Esophagus mucosa (tissue), 1 donor: ENCODE data around the gene KRT27. TPM values are rescaled to one million over a fixed set of nuclear protein-coding genes. Genes with fewer than 3 reads are reported as not detected.
A peak's percentile ranks its signal among the peaks of the same experiment; 100 is the strongest.

Experiments used
- ATAC-seq: fragments of 200-7000 bp; cut with Tn5 transposase; one replicate; pipeline ENCODE4 v1.9.1; 2020
- total RNA-seq: library from RNA; stranded (reverse); gene quantifications from one replicate; pipeline ENCODE4 v1.2.4, GENCODE V29; 2023
- donor health status: DM: yes; HTN: yes; CAD: no.

The KRT27 gene
- total RNA-seq, 1 donor from 2014 or later, result not detected

- ATAC-seq, result no peak
Measured at GRCh38 chr17:40809721-40810421, 27.5 kb upstream of the KRT27 start.

GRCh38 chr17:40806131-40806530 is 23.8 kb upstream of the KRT27 start:
- no peak for ATAC-seq

GRCh38 chr17:40803617-40804082 is 21.3 kb upstream of the KRT27 start:
- peak; percentile 95 for ATAC-seq

- no peak for ATAC-seq
Measured at GRCh38 chr17:40801157-40801556, 18.8 kb upstream of the KRT27 start.

- no peak for ATAC-seq
Measured at GRCh38 chr17:40800381-40800780, 18.0 kb upstream of the KRT27 start.

- ATAC-seq, result no peak
Measured at GRCh38 chr17:40799859-40800258, 17.5 kb upstream of the KRT27 start, which contains the start of gene KRT28. TSS of gene KRT28 (minus strand) at chr17:40799959. CDS start at chr17:40799893, 66 bp downstream.

GRCh38 chr17:40796846-40797245 is 14.5 kb upstream of the KRT27 start:
- no peak for ATAC-seq

- peak; percentile 20 for ATAC-seq
Measured at GRCh38 chr17:40795019-40795667, 12.8 kb upstream of the KRT27 start.

GRCh38 chr17:40794466-40794865 is 12.1 kb upstream of the KRT27 start:
- ATAC-seq, result no peak

- ATAC-seq, result no peak
Measured at GRCh38 chr17:40793832-40794231, 11.5 kb upstream of the KRT27 start.

- ATAC-seq, result peak; percentile 41
Measured at GRCh38 chr17:40791787-40792436, 9.6 kb upstream of the KRT27 start.

GRCh38 chr17:40791111-40791510 is 8.8 kb upstream of the KRT27 start:
- no peak for ATAC-seq

GRCh38 chr17:40779181-40779909 is 3.0 kb downstream of the KRT27 start:
- no peak for ATAC-seq

GRCh38 chr17:40778461-40778860 is 3.9 kb downstream of the KRT27 start:
- peak; percentile 55 for ATAC-seq

- no peak for ATAC-seq
Measured at GRCh38 chr17:40777971-40778370, 4.4 kb downstream of the KRT27 start.

- no peak for ATAC-seq
Measured at GRCh38 chr17:40777459-40777858, 4.9 kb downstream of the KRT27 start.

GRCh38 chr17:40775945-40776344 is 6.4 kb downstream of the KRT27 start:
- no peak for ATAC-seq

- ATAC-seq, result no peak
Measured at GRCh38 chr17:40772101-40772500, 10.2 kb downstream of the KRT27 start, which contains the start of gene KRT26. TSS of gene KRT26 (minus strand) at chr17:40772201. CDS start at chr17:40772113, 88 bp downstream.

GRCh38 chr17:40765657-40766056 is 16.7 kb downstream of the KRT27 start:
- no peak for ATAC-seq

- ATAC-seq, result no peak
Measured at GRCh38 chr17:40763752-40764151, 18.6 kb downstream of the KRT27 start.

- no peak for ATAC-seq
Measured at GRCh38 chr17:40760105-40761016, 22.0 kb downstream of the KRT27 start.

- ATAC-seq, result no peak
Measured at GRCh38 chr17:40755231-40755630, 27.1 kb downstream of the KRT27 start, which contains the start of gene KRT25. TSS of gene KRT25 (minus strand) at chr17:40755331. CDS start at chr17:40755271, 60 bp downstream.
